PC-3 (cell line): ENCODE results near the gene YAP1.

Source experiments
- CTCF ChIP-seq: fragments of 300-600 bp; sonication (generic); conservative IDR thresholded peaks from 2 replicates; pipeline ENCODE4 v1.5.1; 2017; ENCODE audit warnings: antibody characterized with exemption, low read depth, mild to moderate bottlenecking, low read length
- EZH2phosphoT487 ChIP-seq: fragments of 300-600 bp; sonication (generic); IDR thresholded peaks from 2 replicates; pipeline ENCODE4 v1.6.1; 2018; ENCODE audit warnings: mild to moderate bottlenecking, antibody characterized with exemption, low read length, borderline replicate concordance

- no peak for TF ChIP-seq CTCF
- TF ChIP-seq EZH2phosphoT487, result no peak
Measured at GRCh38 chr11:102226702-102227490, 116.6 kb downstream of the YAP1 start.
